A673 (cell line): ENCODE measurements around the gene SH3TC1. TPM values are rescaled to one million over a fixed set of nuclear protein-coding genes. Genes with fewer than 3 reads are reported as not detected.

ENCODE experiments used
- BruUV-seq: library from RNA; stranded (reverse); fragments of 400-500 nt; replicated peaks from 2 replicates; lab custom pipeline; 2021; lab: Mats Ljungman, UMichigan
- CTCF ChIA-PET: fragments of 300-600 bp; sonication (Branson Sonifier 250); formaldehyde crosslinking; loops from one replicate; lab custom pipeline; 2022; ENCODE audit warnings: antibody characterized with exemption; lab: Charles Lee
- POLR2A ChIA-PET: fragments of 300-600 bp; sonication (Branson Sonifier 250); formaldehyde crosslinking; loops from one replicate; lab custom pipeline; 2022; ENCODE audit warnings: antibody characterized with exemption; ENCODE audit not compliant: low non-redundant PET; lab: Charles Lee
- DNase-seq: peaks from one replicate; pipeline ENCODE4 v3.0.0-alpha.2; 2015; ENCODE audit warnings: low spot score
- H3K27ac ChIP-seq: fragments of 200-600 bp; sonication (generic); 2 replicates; pipeline ENCODE4 v1.5.1; 2016; ENCODE audit warnings: mixed run types, low read depth, mild to moderate bottlenecking, mixed read lengths, antibody characterized with exemption, low read length; ENCODE audit not compliant: poor library complexity, severe bottlenecking
- H3K27me3 ChIP-seq: fragments of 200-600 bp; sonication (generic); replicated peaks from 2 replicates; pipeline ENCODE4 v1.6.1; 2017; ENCODE audit warnings: mixed run types, low read depth, mild to moderate bottlenecking, mixed read lengths, antibody characterized with exemption, low read length; ENCODE audit not compliant: insufficient read depth, poor library complexity
- H3K36me3 ChIP-seq: fragments of 200-600 bp; sonication (generic); 2 replicates; pipeline ENCODE4 v1.6.1; 2016; ENCODE audit warnings: mixed run types, mild to moderate bottlenecking, mixed read lengths, antibody characterized with exemption, low read length; ENCODE audit not compliant: insufficient read depth, poor library complexity, severe bottlenecking
- H3K4me1 ChIP-seq: fragments of 200-600 bp; sonication (generic); 2 replicates; pipeline ENCODE4 v1.6.1; 2017; ENCODE audit warnings: mixed run types, mild to moderate bottlenecking, mixed read lengths, antibody characterized with exemption, low read length; ENCODE audit not compliant: insufficient read depth, poor library complexity, severe bottlenecking
- H3K4me3 ChIP-seq: fragments of 200-600 bp; sonication (generic); 2 replicates; pipeline ENCODE4 v1.5.1; 2016; ENCODE audit warnings: low read depth, mixed run types, mild to moderate bottlenecking, mixed read lengths, low read length; ENCODE audit not compliant: poor library complexity, severe bottlenecking
- H3K9me3 ChIP-seq: fragments of 200-600 bp; sonication (generic); 2 replicates; pipeline ENCODE4 v1.6.1; 2016; ENCODE audit warnings: mixed run types, low read depth, mild to moderate bottlenecking, mixed read lengths, antibody characterized with exemption, low read length; ENCODE audit not compliant: poor library complexity, severe bottlenecking
- CTCF ChIP-seq: fragments of 300-800, 200-600 bp; sonication (generic); conservative IDR thresholded peaks from 2 replicates; pipeline ENCODE4 v1.5.1; 2017; ENCODE audit warnings: low read depth, mild to moderate bottlenecking, antibody characterized with exemption, low read length, moderate library complexity, mixed read lengths
- EZH2 ChIP-seq: fragments of 200-600 bp; sonication (generic); IDR thresholded peaks from 2 replicates; pipeline ENCODE4 v1.6.1; 2017; ENCODE audit warnings: borderline replicate concordance, low read depth, mild to moderate bottlenecking, mixed read lengths, antibody characterized with exemption, low read length; ENCODE audit not compliant: poor library complexity, severe bottlenecking
- intact Hi-C: fragments of 100-400 bp; cut with micrococcal nuclease; formaldehyde crosslinking; loops from one replicate; pipeline ENCODE4 v1.10.0; 2022; ENCODE audit not compliant: unreplicated experiment
- total RNA-seq: library from RNA; stranded (reverse); gene quantifications from 2 replicates; pipeline ENCODE4 v1.2.3, GENCODE V29; 2021

Gene SH3TC1
- total RNA-seq, 1 experiment from 2014 or later = 0.71 TPM

- no peak overlapping the region for H3K4me3 ChIP-seq
- H3K27me3 ChIP-seq = no peaks in the 10 kb centered on the region
- H3K27ac ChIP-seq = no peak overlapping the region
- no peaks in the 10 kb centered on the region for H3K4me1 ChIP-seq
- TF ChIP-seq EZH2 = no peak
- TF ChIP-seq CTCF = no peak
- intact Hi-C loops = no loop called here
- no peak for DNase-seq
- CTCF ChIA-PET = no interaction called here
- POLR2A ChIA-PET = no interaction called here
- H3K36me3 ChIP-seq = no peaks in the 10 kb centered on the region
- no TSS peak for BruUV-seq
- no peaks in the 10 kb centered on the region for H3K9me3 ChIP-seq
Measured at GRCh38 chr4:8170341-8170740, 28.7 kb upstream of the SH3TC1 start.

- CTCF ChIA-PET = no interaction called here
- no peaks in the 10 kb centered on the region for H3K36me3 ChIP-seq
- no peak overlapping the region for H3K27ac ChIP-seq
- no peaks in the 10 kb centered on the region for H3K4me1 ChIP-seq
- POLR2A ChIA-PET = no interaction called here
- no peak overlapping the region for H3K4me3 ChIP-seq
- BruUV-seq = no TSS peak
- intact Hi-C loops = no loop called here
- no peak for DNase-seq
- H3K27me3 ChIP-seq = no peaks in the 10 kb centered on the region
- no peak for TF ChIP-seq EZH2
- TF ChIP-seq CTCF = no peak
- H3K9me3 ChIP-seq = no peaks in the 10 kb centered on the region
Measured at GRCh38 chr4:8171266-8171665, 27.8 kb upstream of the SH3TC1 start.

GRCh38 chr4:8171984-8172924 lies 26.8 kb upstream of the SH3TC1 start:
- CTCF ChIA-PET = no interaction called here
- no peak for TF ChIP-seq EZH2
- no peak for TF ChIP-seq CTCF
- Histone ChIP-seq H3K9me3 (no peaks in the 10 kb centered on the region), H3K36me3 (no peaks in the 10 kb centered on the region), H3K4me3 (no peak overlapping the region), H3K27me3 (no peaks in the 10 kb centered on the region), H3K4me1 (peaks cover 4% of the 10 kb centered on the region), H3K27ac (no peak overlapping the region)
- intact Hi-C loops = no loop called here
- DNase-seq = no peak
- no TSS peak for BruUV-seq
- POLR2A ChIA-PET = no interaction called here
